PC-3 (cell line): ENCODE measurements around the gene VASN. TPM values are rescaled to one million over a fixed set of nuclear protein-coding genes. Genes with fewer than 3 reads are reported as not detected.
A peak's percentile ranks its signal among the peaks of the same experiment; 100 is the strongest.

ENCODE experiments used
- ATAC-seq: fragments of 200-7000 bp; cut with Tn5 transposase; 2 replicates; pipeline ENCODE4 v1.9.1; 2020; ENCODE audit warnings: mild to moderate bottlenecking, moderate library complexity
- BruUV-seq: library from RNA; stranded (reverse); fragments of 400-500 nt; replicated peaks from 2 replicates; lab custom pipeline; 2021; lab: Mats Ljungman, UMichigan
- CTCF ChIA-PET: fragments of 300-600 bp; sonication (Branson Sonifier 250); formaldehyde crosslinking; loops from one replicate; lab custom pipeline; 2022; ENCODE audit warnings: antibody characterized with exemption; lab: Charles Lee
- POLR2A ChIA-PET: fragments of 300-600 bp; sonication (Branson Sonifier 250); formaldehyde crosslinking; loops from one replicate; lab custom pipeline; 2022; ENCODE audit warnings: antibody characterized with exemption; ENCODE audit not compliant: unreplicated experiment; lab: Charles Lee
- DNase-seq: peaks from one replicate; pipeline ENCODE4 v3.0.0-alpha.2; 2015
- H2AFZ ChIP-seq: fragments of 300-600 bp; sonication (generic); 2 replicates; pipeline ENCODE4 v1.6.0; 2016; ENCODE audit warnings: antibody characterized with exemption, low read length
- H3F3A ChIP-seq: fragments of 300-600 bp; sonication (generic); one replicate; pipeline ENCODE4 v1.6.0; 2017; ENCODE audit warnings: antibody characterized with exemption, low read length, control low read depth, mild to moderate bottlenecking; ENCODE audit not compliant: unreplicated experiment
- H3K27ac ChIP-seq: fragments of 300-600 bp; sonication (generic); 2 replicates; pipeline ENCODE4 v1.5.1; 2016; ENCODE audit warnings: mild to moderate bottlenecking, low read length
- H3K27me3 ChIP-seq: fragments of 300-600 bp; sonication (generic); 2 replicates; pipeline ENCODE4 v1.6.1; 2016; ENCODE audit warnings: low read length, mixed read lengths
- H3K36me3 ChIP-seq: fragments of 300-600 bp; sonication (generic); 2 replicates; pipeline ENCODE4 v1.6.1; 2016; ENCODE audit warnings: low read depth, mixed run types, low read length, mixed read lengths
- H3K4me1 ChIP-seq: fragments of 300-600 bp; sonication (generic); 2 replicates; pipeline ENCODE4 v1.5.1; 2016; ENCODE audit warnings: low read length; ENCODE audit not compliant: insufficient read depth
- H3K4me2 ChIP-seq: fragments of 300-600 bp; sonication (generic); 2 replicates; pipeline ENCODE4 v1.6.0; 2016; ENCODE audit warnings: low read length
- H3K4me3 ChIP-seq: fragments of 300-600 bp; sonication (generic); 2 replicates; pipeline ENCODE4 v1.5.1; 2016; ENCODE audit warnings: mild to moderate bottlenecking, low read length, mixed read lengths
- H3K79me2 ChIP-seq: fragments of 300-600 bp; sonication (generic); 2 replicates; pipeline ENCODE4 v1.6.1; 2017; ENCODE audit warnings: low read length, mixed read lengths
- H3K9ac ChIP-seq: fragments of 300-600 bp; sonication (generic); 2 replicates; pipeline ENCODE4 v1.6.0; 2016; ENCODE audit warnings: mild to moderate bottlenecking, low read length
- H3K9me2 ChIP-seq: fragments of 300-600 bp; sonication (generic); replicated peaks from 2 replicates; pipeline ENCODE4 v1.6.1; 2016; ENCODE audit warnings: mixed run types, low read length, mixed read lengths
- H3K9me3 ChIP-seq: fragments of 300-600 bp; sonication (generic); 2 replicates; pipeline ENCODE4 v1.6.1; 2016; ENCODE audit warnings: low read length, mixed read lengths
- H4K20me1 ChIP-seq: fragments of 300-600 bp; sonication (generic); 2 replicates; pipeline ENCODE4 v1.6.1; 2016; ENCODE audit warnings: low read length, mixed read lengths
- CTCF ChIP-seq: fragments of 300-600 bp; sonication (generic); conservative IDR thresholded peaks from 2 replicates; pipeline ENCODE4 v1.5.1; 2017; ENCODE audit warnings: antibody characterized with exemption, low read depth, mild to moderate bottlenecking, low read length
- EZH2 ChIP-seq: fragments of 300-600 bp; sonication (generic); IDR thresholded peaks from one replicate; pipeline ENCODE4 v1.6.1; 2017; ENCODE audit warnings: antibody characterized with exemption, mild to moderate bottlenecking, low read length; ENCODE audit not compliant: unreplicated experiment
- EZH2phosphoT487 ChIP-seq: fragments of 300-600 bp; sonication (generic); IDR thresholded peaks from 2 replicates; pipeline ENCODE4 v1.6.1; 2018; ENCODE audit warnings: mild to moderate bottlenecking, antibody characterized with exemption, low read length, borderline replicate concordance
- intact Hi-C: fragments of 100-400 bp; cut with micrococcal nuclease; formaldehyde crosslinking; loops from 2 replicates; pipeline ENCODE4 v1.9.0; 2023
- total RNA-seq: library from RNA; depleted of rRNA; stranded (reverse); fragments of >200 nt; gene quantifications from 2 replicates; pipeline ENCODE4 v1.2.3, GENCODE V29; 2014

Gene VASN
- total RNA-seq, 1 experiment from 2014 or later: 12.2 TPM

GRCh38 chr16:4420505-4421105, 49.0 kb downstream of the VASN start:
- no peaks in the 10 kb centered on the region for H3K9me3 ChIP-seq
- no peaks in the 10 kb centered on the region for H3K36me3 ChIP-seq
- no peak overlapping the region for H3K4me2 ChIP-seq
- ChIA-PET CTCF (no interaction called here), POLR2A (no interaction called here)
- no peak for TF ChIP-seq EZH2phosphoT487
- TF ChIP-seq CTCF: no peak
- no peak for TF ChIP-seq EZH2
- H3K9ac ChIP-seq: no peak overlapping the region
- BruUV-seq: no TSS peak
- no peak for ATAC-seq
- no peak overlapping the region for H3K27ac ChIP-seq
- H3K27me3 ChIP-seq: no peaks in the 10 kb centered on the region
- peaks cover 7% of the 10 kb centered on the region; the same call in 1 of the 2 replicates for H3K4me1 ChIP-seq
- no peak overlapping the region for H2AFZ ChIP-seq
- intact Hi-C loops: no loop called here
- no peaks in the 10 kb centered on the region for H3K9me2 ChIP-seq
- H3K4me3 ChIP-seq: no peak overlapping the region
- H3F3A ChIP-seq: no peaks in the 10 kb centered on the region
- H4K20me1 ChIP-seq: no peaks in the 10 kb centered on the region
- peaks cover 3% of the 10 kb centered on the region for H3K79me2 ChIP-seq
- DNase-seq: no peak

- Histone ChIP-seq H3K9me3 (no peaks in the 10 kb centered on the region), H3K9me2 (no peaks in the 10 kb centered on the region), H3K27ac (peak within 1 kb of the TSS; percentile 79), H4K20me1 (no peaks in the 10 kb centered on the region), H3F3A (no peaks in the 10 kb centered on the region), H3K4me2 (peak within 1 kb of the TSS; percentile 98), H3K9ac (peak within 1 kb of the TSS; percentile 98), H3K36me3 (no peaks in the 10 kb centered on the region), H3K4me3 (peak within 1 kb of the TSS; percentile 97), H3K4me1 (peaks cover 19% of the 10 kb centered on the region; the same call in 1 of the 2 replicates), H3K27me3 (no peaks in the 10 kb centered on the region), H3K79me2 (peaks cover 41% of the 10 kb centered on the region), H2AFZ (peak within 1 kb of the TSS; percentile 90)
- ATAC-seq (peak; percentile 90), DNase-seq (peak; percentile 86)
- ChIA-PET POLR2A (no interaction called here), CTCF (no interaction called here)
- intact Hi-C loops: no loop called here
- TF ChIP-seq EZH2 (no peak), EZH2phosphoT487 (no peak)
- BruUV-seq: no TSS peak
Measured at GRCh38 chr16:4425378-4426020, 53.9 kb downstream of the VASN start, which contains the start of gene DNAJA3. Gene DNAJA3, plus strand, starts transcription at chr16:4425868. Its CDS starts 14 bp downstream, at chr16:4425882.

GRCh38 chr16:4426021-4426684, 54.5 kb downstream of the VASN start:
- POLR2A ChIA-PET: no interaction called here
- peaks cover 47% of the 10 kb centered on the region for H3K79me2 ChIP-seq
- no peak for DNase-seq

More at GRCh38 chr16:4426021-4426684, 54.5 kb downstream of the VASN start:
- peaks cover 19% of the 10 kb centered on the region; the same call in 1 of the 2 replicates for H3K4me1 ChIP-seq
- H3K27me3 ChIP-seq: no peaks in the 10 kb centered on the region
- no peaks in the 10 kb centered on the region for H4K20me1 ChIP-seq
- H3K4me3 ChIP-seq: peak overlapping the region; percentile 97
- peak overlapping the region; percentile 90 for H2AFZ ChIP-seq
- no peaks in the 10 kb centered on the region for H3F3A ChIP-seq
- CTCF ChIA-PET: no interaction called here
- H3K36me3 ChIP-seq: 0 out of 2 replicates have a peak, but pooled peaks cover 4% of the 10 kb centered on the region
- no peak for TF ChIP-seq CTCF
- no peak for TF ChIP-seq EZH2
- no peak for TF ChIP-seq EZH2phosphoT487
- intact Hi-C loops: no loop called here
- H3K9me2 ChIP-seq: no peaks in the 10 kb centered on the region
- H3K9me3 ChIP-seq: no peaks in the 10 kb centered on the region
- peak; percentile 23 for ATAC-seq
- TSS peak; percentile 66 for BruUV-seq
- peak overlapping the region; percentile 79 for H3K27ac ChIP-seq
- peak overlapping the region; percentile 98 for H3K4me2 ChIP-seq
- H3K9ac ChIP-seq: peak overlapping the region; percentile 98
